T-helper 2 cell treated with Interferon-gamma antibody and Interleukin-4, amounts not matched to agents 100 ng/mL and 5 ng/mL, for 36 hours (primary cell): ENCODE data around the gene SARDH. TPM values are rescaled to one million over a fixed set of nuclear protein-coding genes. Genes with fewer than 3 reads are reported as not detected.

Source experiments
- intact Hi-C: fragments of 100-400 bp; cut with micrococcal nuclease; formaldehyde crosslinking; loops from one replicate; pipeline ENCODE4 v1.15.1; 2023
- total RNA-seq: library from RNA; stranded (reverse); gene quantifications from 2 replicates; pipeline ENCODE4 v1.2.3, GENCODE V29; 2022

SARDH gene
- total RNA-seq, 1 donor from 2014 or later, result 0.68 TPM

- intact Hi-C loops, result no loop called here
These were observed 64.9 kb downstream of the SARDH start for GRCh38 chr9:133673258-133673655.

GRCh38 chr9:133672503-133673257 lies 65.5 kb downstream of the SARDH start:
- intact Hi-C loops, result no loop called here

GRCh38 chr9:133671371-133671770 lies 66.8 kb downstream of the SARDH start:
- intact Hi-C loops, result no loop called here

GRCh38 chr9:133670466-133670865 lies 67.7 kb downstream of the SARDH start:
- intact Hi-C loops, result no loop called here

- intact Hi-C loops, result no loop called here
These were observed 68.9 kb downstream of the SARDH start for GRCh38 chr9:133669182-133669801.

GRCh38 chr9:133667759-133668450 lies 70.2 kb downstream of the SARDH start:
- intact Hi-C loops, result no loop called here

GRCh38 chr9:133666845-133667244 lies 71.3 kb downstream of the SARDH start:
- intact Hi-C loops, result no loop called here

- intact Hi-C loops, result no loop called here
These were observed 71.8 kb downstream of the SARDH start for GRCh38 chr9:133666387-133666786.

- intact Hi-C loops, result no loop called here
These were observed 72.6 kb downstream of the SARDH start for GRCh38 chr9:133665535-133665934.

GRCh38 chr9:133665096-133665495 lies 73.1 kb downstream of the SARDH start:
- intact Hi-C loops, result no loop called here

GRCh38 chr9:133664173-133665050 lies 73.7 kb downstream of the SARDH start:
- intact Hi-C loops, result no loop called here

- intact Hi-C loops, result no loop called here
These were observed 76.2 kb downstream of the SARDH start for GRCh38 chr9:133661846-133662540.

GRCh38 chr9:133659516-133659915 lies 78.6 kb downstream of the SARDH start:
- intact Hi-C loops, result no loop called here

- intact Hi-C loops, result no loop called here
These were observed 79.4 kb downstream of the SARDH start for GRCh38 chr9:133658442-133659431.

GRCh38 chr9:133657120-133657661 lies 81.0 kb downstream of the SARDH start:
- intact Hi-C loops, result no loop called here

GRCh38 chr9:133656211-133657119 lies 81.7 kb downstream of the SARDH start:
- intact Hi-C loops, result loop anchor here (1.0 kb wide), 1 partner anchor 70 kb away; no protein-coding TSS in a partner anchor

GRCh38 chr9:133655701-133656100 lies 82.5 kb downstream of the SARDH start:
- intact Hi-C loops, result loop anchor here (1.0 kb wide), 1 partner anchor 71 kb away; no protein-coding TSS in a partner anchor
